A549 (cell line): Measurements from ENCODE around the gene VWF.

Experiments
- NPAS2 ChIP-seq: fragments of 250-450 bp; sonication (Bioruptor Pico); IDR thresholded peaks from 2 replicates; pipeline ENCODE4 v1.8.0; 2022; ENCODE audit warnings: mild to moderate bottlenecking, moderate library complexity, borderline replicate concordance
- RCOR1 ChIP-seq: fragments of 150-350 bp; IDR thresholded peaks from 2 replicates; pipeline ENCODE4 v1.6.1; 2014; ENCODE audit warnings: antibody characterized with exemption, low read length, low read depth
- TF ChIP-seq, protein P1 (sequence below): IDR thresholded peaks from 2 replicates; pipeline ENCODE4 v1.6.1; 2012

DNA sequence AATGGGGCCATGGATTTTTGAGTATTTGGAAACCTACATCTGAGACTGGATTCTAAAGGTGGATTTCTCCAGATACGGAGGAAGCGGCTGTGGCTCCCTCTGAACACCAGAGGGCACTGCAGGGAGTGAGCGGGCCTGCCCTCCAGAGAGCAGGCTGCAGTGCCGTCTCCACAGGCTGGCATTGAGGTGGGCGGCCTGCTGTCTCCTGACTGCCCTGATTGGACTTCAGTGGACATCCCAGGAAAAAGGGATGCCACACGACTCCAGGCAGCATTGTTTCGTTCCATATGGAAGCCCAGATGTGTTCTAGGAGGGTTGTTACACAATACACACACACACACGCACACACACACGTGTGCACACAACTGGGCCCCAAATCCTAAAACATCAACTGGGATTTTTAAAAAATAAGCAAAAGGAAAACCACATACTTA, 158.5 kb downstream of the VWF start:
- TF ChIP-seq NPAS2 (CRISPR knock-in tag) (no peak), RCOR1 (no peak)
- TF ChIP-seq, protein P1, sequence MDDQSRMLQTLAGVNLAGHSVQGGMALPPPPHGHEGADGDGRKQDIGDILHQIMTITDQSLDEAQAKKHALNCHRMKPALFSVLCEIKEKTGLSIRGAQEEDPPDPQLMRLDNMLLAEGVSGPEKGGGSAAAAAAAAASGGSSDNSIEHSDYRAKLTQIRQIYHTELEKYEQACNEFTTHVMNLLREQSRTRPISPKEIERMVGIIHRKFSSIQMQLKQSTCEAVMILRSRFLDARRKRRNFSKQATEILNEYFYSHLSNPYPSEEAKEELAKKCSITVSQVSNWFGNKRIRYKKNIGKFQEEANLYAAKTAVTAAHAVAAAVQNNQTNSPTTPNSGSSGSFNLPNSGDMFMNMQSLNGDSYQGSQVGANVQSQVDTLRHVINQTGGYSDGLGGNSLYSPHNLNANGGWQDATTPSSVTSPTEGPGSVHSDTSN, result no peak
